K562 treated with DMSO at 1 percent for 48 hours (cell line): Measurements from ENCODE around the gene RFNG. TPM values are rescaled to one million over a fixed set of nuclear protein-coding genes. Genes with fewer than 3 reads are reported as not detected.

Experiments used
- total RNA-seq: library from RNA; unstranded; fragments of 300-600 nt; gene quantifications from 2 replicates; pipeline ENCODE4 v1.2.3, GENCODE V29; 2022; ENCODE audit warnings: low replicate concordance; ENCODE audit errors: extremely low read depth

Gene RFNG, protein sequence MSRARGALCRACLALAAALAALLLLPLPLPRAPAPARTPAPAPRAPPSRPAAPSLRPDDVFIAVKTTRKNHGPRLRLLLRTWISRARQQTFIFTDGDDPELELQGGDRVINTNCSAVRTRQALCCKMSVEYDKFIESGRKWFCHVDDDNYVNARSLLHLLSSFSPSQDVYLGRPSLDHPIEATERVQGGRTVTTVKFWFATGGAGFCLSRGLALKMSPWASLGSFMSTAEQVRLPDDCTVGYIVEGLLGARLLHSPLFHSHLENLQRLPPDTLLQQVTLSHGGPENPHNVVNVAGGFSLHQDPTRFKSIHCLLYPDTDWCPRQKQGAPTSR
- total RNA-seq, result not detected in 2 replicates

DNA sequence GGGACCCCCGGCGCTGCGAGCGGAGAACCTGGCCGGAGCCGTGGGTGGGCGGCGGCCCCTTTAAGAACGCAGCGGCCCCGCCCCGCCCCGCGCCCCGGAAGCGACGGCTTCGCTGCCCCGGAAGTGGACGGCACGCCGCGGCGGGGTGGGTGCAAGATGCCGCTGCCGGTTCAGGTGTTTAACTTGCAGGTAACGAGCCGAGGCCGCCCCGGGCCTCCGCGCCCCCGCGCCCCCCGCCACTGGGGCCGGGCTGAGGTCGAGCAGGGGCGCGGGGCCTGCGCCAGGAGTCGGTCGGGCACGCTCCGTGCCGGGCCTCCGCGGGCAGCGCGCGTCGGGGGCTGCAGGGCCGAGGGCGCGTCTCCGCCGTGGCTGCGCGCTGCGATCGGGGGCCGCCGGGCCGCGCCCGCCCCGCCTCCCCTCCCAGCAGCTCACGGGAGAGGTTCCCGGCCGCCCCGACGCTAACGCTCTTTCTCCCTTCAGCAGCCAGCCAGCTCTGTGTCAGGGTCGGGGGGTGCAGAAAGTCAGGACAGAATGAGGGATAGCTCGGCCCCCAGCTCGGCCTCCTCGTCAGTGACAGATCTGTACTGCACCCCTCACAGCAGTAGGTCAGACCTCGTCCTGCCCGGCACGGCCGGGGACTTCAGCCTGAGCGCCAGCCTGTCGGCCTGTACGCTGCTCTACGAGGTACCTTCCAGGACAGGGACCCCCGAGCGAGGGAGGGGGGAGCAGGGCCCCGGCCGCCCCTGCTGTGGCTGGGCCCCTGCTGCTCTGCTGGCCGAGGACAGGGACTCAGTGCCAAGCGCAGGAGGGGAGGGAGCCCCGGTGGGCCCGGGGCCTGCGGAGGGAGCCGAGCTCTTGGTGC lies at the start of gene RFNG, which contains the start of gene GPS1:
Gene RFNG (minus strand): TSS at position 36 of the 862 bp plus-strand sequence. CDS start 45 bp downstream, outside the sequence.
Gene GPS1 (plus strand): TSS at position 123 of the 862 bp plus-strand sequence. CDS start 34 bp downstream, at position 157.

DNA sequence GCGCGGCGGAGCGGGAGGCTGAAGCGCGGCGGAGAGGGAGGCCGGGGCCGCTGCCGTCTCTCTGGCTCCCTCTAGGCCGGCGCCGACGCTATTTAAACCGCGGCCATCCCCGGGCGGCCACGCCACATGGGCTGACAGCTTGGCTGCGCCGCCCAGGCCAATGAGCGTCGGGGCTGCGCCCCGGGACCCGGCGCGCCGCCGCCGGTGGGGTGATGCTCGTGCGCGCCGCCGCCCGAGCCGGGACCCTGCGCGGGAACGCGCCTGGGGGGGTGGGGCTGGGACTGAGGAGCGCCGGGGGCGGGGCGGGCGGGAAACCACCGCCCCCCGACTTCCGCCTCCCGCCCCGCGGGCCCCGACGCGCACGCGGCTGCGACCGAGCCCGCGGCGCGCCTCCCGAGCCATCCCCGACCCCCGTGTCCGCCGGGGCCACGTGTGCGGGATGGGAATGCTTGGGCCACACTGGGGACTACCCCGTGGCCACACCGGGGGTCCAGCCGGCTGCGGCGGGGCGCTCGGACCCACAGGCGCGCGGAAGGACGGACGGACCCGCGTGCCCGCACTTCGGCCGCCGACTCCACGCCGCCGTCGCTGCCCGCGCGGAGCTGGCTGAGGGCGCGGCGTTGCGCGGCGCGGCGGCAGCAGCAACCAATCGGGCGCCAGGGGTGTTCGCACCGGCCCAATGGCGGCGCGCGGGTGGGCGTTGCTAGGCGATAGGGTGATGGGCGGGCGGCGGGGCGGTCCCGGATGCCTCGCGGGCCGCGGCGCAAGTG lies 46.7 kb upstream of the RFNG start, which contains the start of gene FASN:
Gene FASN (minus strand): TSS at position 68 of the 770 bp plus-strand sequence. CDS start 1,791 bp downstream, outside the sequence.

DNA sequence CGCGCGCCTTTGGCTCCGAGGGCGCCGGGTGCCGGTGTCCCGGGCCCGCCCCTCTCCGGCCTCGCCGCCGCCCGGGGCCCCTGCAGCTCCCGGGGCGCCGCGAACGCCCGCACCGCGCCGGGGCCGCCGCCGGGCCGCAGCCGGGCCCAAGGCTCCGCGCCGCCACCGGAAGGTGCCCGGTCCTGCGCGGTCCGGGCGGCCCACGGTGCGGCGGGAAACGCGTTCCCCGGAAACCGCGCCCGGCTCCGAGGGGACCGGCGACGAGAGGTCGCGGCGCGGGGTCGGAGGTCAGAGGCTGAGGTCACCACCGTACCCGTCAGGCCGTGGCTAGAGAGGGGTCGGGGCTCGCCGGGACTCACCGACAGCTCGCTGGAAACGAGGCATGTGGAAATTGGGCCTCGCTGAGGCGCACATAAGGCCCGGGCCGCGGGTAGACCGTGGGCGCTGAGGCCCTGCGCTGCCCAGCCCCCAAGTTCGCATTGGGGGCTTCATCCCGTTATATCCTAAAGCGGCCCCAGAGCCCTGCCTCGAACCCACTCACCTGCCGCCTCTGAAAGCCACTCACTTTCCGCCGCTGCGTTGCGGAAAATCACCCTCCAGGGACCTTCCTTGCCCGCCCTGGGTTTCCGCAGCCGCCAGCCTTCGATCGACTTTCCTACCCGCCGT lies 14.2 kb upstream of the RFNG start, which contains the start of gene DUS1L:
Gene DUS1L (minus strand): TSS at position 167 of the 666 bp plus-strand sequence. CDS start 745 bp downstream, outside the sequence.

DNA sequence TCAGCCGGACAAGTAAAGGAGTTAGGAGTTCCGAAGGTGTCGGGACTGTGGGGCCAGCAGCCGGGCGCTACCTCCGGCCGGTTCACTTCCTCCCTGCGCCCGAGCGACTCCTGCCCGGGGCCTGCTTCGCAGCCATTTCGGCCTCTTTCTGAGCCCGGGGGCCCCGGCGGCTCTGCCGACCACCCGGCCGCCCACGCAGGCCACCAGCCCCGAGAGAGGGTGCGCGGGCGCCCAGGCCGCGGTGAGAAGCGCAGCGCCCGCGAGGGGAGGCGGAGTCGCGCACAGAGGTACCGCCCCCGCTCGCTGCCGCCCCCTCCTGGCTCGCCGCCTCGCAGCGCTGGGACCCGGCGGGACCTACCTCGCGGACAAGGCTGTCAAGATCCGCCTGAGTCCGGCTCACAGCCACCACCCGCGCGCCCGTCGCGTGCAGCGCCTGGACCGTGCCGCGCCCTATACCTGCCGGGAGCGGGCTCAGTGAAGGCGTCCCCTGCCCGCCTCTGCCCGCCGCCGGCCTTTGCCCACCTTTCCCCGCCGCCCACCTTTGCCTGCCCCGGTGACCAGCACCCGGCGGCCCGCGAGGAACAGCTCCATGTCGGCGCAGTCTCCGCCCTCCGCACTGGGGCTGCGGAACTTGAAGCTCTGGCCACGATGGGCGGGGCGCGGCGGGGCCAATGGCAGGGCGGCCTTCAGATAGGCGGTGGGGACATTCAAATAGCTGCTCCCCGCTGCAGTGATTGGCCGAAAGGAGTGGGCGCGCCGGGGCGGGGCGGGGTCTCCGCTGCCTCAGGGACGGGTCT lies 14.3 kb downstream of the RFNG start, which contains the start of gene DCXR:
Gene DCXR (minus strand): TSS at position 606 of the 797 bp plus-strand sequence. CDS start 15 bp downstream, at position 591.

DNA sequence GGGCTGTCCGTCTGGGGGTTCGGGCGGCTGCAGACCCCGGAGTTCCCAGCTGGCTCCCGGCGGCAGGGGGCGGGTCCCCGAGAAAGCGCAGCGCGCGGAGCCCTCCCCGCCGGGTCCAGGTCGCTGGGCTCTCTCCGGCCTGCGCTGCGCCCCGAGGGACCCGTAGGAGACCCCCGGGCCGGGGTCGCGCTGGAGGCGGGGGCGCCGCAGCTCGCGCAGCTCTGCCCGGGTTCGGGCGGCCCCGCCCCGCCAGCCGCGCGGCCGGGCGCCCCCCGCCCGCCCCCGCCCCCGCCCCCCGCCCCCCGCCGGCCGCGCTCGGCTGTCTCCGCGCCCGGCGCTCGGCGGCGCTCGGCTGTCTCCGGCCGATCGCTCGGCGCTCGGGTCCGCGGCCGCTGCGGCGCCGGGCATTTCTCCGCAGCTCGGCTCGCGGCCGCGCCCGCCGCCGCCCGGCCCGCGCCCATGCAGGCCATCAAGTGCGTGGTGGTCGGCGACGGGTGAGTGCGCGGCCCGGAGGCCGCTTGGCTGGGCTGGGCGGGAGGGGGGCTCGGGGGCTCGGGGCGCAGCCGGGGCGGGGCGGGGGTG lies 20.2 kb downstream of the RFNG start, which contains the start of gene RAC3:
Gene RAC3 (plus strand): TSS at position 376 of the 582 bp plus-strand sequence. CDS start 84 bp downstream, at position 460.

DNA sequence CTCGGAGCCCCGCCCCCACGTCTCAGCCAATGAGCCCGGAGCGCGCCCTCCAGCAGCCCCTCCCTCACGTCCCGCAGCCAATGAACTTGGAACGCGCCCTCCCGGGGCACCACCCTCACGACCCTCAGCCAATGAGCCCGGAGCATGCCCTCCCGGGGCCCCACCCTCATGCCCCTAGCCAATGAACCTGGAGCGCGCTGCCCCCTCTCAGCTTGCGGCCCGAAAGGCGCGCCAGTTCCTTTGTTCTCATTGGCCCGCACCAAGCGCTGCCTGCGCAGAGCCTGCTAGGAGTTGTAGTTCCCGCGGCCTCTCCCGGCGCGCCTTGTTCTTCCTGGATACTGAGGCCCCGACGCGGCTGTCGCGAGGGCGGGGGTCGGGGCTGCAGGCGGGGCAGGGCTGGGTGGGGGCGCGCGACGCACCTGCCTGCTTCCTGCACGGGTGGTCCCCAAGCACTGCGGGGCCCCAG lies 28.6 kb downstream of the RFNG start, which contains the start of gene LRRC45:
Gene LRRC45 (plus strand): TSS at position 325 of the 466 bp plus-strand sequence. CDS start 339 bp downstream, outside the sequence.

DNA sequence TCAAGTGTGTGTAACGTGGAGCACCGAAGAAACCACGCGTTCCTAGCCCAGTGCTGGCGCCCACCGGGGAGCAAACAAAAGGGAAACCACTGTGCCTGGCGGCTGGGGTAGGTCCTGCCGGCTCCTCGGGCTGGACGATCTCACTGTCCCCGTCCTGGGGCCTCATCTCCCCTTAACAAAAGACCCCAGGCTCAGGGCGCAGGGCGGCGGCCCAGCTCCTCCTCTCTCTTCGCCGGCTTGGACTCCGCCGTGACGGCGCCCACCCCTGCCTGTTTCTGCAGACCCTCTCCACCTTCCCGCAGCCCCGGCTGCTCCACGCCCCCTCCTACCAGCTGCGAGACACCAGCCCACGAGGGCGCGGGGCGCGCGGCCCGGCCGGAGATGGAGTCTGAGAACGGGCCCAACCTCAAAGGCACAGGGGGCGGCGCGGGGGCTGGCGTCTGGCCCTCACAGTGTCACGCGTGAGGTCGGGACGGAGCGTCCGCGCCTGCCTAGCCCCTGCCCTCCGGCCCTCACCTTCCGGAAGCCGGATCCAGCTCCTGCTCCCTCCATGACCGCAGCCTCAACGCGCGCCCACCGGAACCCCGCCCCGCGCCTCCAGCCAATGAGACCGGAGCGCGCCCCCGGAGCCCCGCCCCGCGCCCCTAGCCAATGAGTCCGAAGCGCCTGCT lies 29.2 kb downstream of the RFNG start, which contains the start of gene CENPX:
Gene CENPX (minus strand): TSS at position 569 of the 671 bp plus-strand sequence. CDS start 17 bp downstream, at position 552.

Other genes starting within 250 kb of the RFNG start
- gene GCGR, start 247.7 kb downstream of the RFNG start, total RNA-seq, result not detected in 2 replicates
- gene MCRIP1, start 218.5 kb downstream of the RFNG start, total RNA-seq, result not detected in 2 replicates
- gene PPP1R27, start 216.8 kb downstream of the RFNG start, total RNA-seq, result not detected in 2 replicates
- gene P4HB, start 191.3 kb downstream of the RFNG start, total RNA-seq, result 1,566 TPM in 1 of 2 replicates, not detected in the other
- gene ARHGDIA, start 180.5 kb downstream of the RFNG start, total RNA-seq, result 847 TPM in 1 of 2 replicates, not detected in the other
- not detected in 2 replicates for gene ALYREF, start 160.2 kb downstream of the RFNG start, total RNA-seq
- 1,946 TPM in 1 of 2 replicates, not detected in the other for gene ANAPC11, start 160.1 kb downstream of the RFNG start, total RNA-seq
- gene NPB, start 149.6 kb downstream of the RFNG start, total RNA-seq, result not detected in 2 replicates
- not detected in 2 replicates for gene PCYT2, start 140.4 kb downstream of the RFNG start, total RNA-seq
- gene SIRT7, start 133.6 kb downstream of the RFNG start, total RNA-seq, result not detected in 2 replicates
- not detected in 2 replicates for gene MAFG, start 124.1 kb downstream of the RFNG start, total RNA-seq
- gene PYCR1, start 114.5 kb downstream of the RFNG start, total RNA-seq, result not detected in 2 replicates
- not detected in 2 replicates for gene MYADML2, start 104.6 kb downstream of the RFNG start, total RNA-seq
- not detected in 2 replicates for gene NOTUM, start 90.6 kb downstream of the RFNG start, total RNA-seq
- not detected in 2 replicates for gene ASPSCR1, start 74.2 kb downstream of the RFNG start, total RNA-seq
- gene CENPX, start 28.9 kb downstream of the RFNG start, total RNA-seq, result not detected in 2 replicates
- gene LRRC45, start 28.5 kb downstream of the RFNG start, total RNA-seq, result not detected in 2 replicates
- gene RAC3, start 20.1 kb downstream of the RFNG start, total RNA-seq, result not detected in 2 replicates
- gene DCXR, start 14.1 kb downstream of the RFNG start, total RNA-seq, result not detected in 2 replicates
- 331 TPM in 1 of 2 replicates, not detected in the other for gene GPS1, start 87 bp upstream of the RFNG start, total RNA-seq
- gene DUS1L, start 14.0 kb upstream of the RFNG start, total RNA-seq, result not detected in 2 replicates
- 80.4 TPM in 1 of 2 replicates, not detected in the other for gene FASN, start 46.4 kb upstream of the RFNG start, total RNA-seq
- gene CCDC57, start 161.0 kb upstream of the RFNG start, total RNA-seq, result not detected in 2 replicates
- not detected in 2 replicates for gene SLC16A3, start 177.2 kb upstream of the RFNG start, total RNA-seq
- 111 TPM in 1 of 2 replicates, not detected in the other for gene CSNK1D, start 221.9 kb upstream of the RFNG start, total RNA-seq